ENCODE data around the gene NUBP2.
A peak's percentile ranks its signal among the peaks of the same experiment; 100 is the strongest.

Gene NUBP2

DNA sequence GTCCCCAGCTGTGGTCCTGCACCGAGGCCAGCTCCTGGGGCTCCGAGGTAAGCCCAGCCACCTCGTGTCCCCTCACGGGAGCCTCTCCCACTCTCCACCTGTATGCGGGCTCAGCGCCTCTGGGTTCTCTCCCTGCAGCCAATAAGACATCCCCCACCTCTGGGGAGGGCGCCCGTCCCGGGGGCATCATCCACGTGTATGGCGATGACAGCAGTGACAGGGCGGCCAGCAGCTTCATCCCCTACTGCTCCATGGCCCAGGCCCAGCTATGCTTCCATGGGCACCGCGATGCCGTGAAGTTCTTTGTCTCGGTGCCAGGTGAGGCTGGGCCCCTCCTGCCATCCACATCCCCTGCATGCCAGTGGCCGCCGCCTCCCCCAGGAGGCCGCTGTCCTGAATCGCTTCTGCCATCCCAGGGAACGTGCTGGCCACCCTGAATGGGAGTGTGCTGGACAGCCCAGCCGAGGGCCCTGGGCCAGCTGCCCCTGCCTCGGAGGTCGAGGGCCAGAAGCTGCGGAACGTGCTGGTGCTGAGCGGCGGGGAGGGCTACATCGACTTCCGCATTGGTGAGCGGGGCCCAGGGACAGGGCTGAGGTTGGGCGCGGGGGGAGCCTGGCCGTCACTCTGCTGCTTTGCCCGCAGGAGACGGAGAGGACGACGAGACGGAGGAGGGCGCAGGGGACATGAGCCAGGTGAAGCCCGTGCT lies 14.5 kb upstream of the NUBP2 start:
- TF ChIP-seq, protein P1, sequence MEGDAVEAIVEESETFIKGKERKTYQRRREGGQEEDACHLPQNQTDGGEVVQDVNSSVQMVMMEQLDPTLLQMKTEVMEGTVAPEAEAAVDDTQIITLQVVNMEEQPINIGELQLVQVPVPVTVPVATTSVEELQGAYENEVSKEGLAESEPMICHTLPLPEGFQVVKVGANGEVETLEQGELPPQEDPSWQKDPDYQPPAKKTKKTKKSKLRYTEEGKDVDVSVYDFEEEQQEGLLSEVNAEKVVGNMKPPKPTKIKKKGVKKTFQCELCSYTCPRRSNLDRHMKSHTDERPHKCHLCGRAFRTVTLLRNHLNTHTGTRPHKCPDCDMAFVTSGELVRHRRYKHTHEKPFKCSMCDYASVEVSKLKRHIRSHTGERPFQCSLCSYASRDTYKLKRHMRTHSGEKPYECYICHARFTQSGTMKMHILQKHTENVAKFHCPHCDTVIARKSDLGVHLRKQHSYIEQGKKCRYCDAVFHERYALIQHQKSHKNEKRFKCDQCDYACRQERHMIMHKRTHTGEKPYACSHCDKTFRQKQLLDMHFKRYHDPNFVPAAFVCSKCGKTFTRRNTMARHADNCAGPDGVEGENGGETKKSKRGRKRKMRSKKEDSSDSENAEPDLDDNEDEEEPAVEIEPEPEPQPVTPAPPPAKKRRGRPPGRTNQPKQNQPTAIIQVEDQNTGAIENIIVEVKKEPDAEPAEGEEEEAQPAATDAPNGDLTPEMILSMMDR (conservative IDR thresholded peaks at IDR 0.05; ENCODE audit: low read depth): no peak
- CTCF ChIA-PET: no interaction called here
- no peak overlapping the region; the same call in 1 of the 2 replicates for H3K27ac ChIP-seq
- DNase-seq (ENCODE audit: low spot score): no peak
- POLR2A ChIA-PET (ENCODE audit: low non-redundant PET): no interaction called here

DNA sequence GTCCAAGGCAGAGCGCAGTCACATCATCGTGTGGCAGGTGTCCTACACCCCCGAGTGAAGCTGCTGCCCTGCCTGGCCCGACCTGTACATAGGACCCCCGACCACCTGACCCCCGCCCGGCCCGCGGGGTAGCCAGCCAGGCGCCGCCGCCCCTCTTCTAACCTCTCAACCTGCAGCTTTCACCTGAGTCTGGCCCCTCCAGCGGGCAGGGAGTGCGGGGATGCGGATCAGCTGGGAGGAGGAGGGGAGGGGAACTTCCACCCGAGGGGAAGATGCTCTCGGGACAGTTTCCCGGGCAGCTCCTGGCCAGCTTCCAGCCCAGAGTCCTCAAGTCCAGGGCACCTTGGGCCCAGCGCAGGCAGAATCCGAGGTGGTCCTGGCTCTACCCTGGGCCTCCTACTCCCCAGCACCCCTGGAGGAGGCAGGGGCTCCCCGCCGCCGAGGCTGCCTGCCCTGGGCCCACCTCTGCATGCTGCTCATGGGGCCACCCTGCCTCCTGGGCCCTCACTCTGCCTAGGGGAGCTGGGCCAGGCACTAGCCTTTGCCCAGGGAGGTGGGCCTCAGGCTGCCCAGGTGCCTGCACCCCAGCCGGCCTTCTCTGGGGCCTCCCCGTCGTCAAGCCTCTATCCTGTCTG lies 13.9 kb upstream of the NUBP2 start:
- CTCF ChIA-PET: no interaction called here
- peak overlapping the region; percentile 92 for H3K27ac ChIP-seq
- TF ChIP-seq, protein P1 (conservative IDR thresholded peaks at IDR 0.05; ENCODE audit: low read depth): no peak
- DNase-seq (ENCODE audit: low spot score): no peak
- POLR2A ChIA-PET (ENCODE audit: low non-redundant PET): interaction anchor here (0.5 kb wide), 1 partner anchor 63 kb away, joined by 6 read pairs; the partner anchor contains the start of gene MAPK8IP3

DNA sequence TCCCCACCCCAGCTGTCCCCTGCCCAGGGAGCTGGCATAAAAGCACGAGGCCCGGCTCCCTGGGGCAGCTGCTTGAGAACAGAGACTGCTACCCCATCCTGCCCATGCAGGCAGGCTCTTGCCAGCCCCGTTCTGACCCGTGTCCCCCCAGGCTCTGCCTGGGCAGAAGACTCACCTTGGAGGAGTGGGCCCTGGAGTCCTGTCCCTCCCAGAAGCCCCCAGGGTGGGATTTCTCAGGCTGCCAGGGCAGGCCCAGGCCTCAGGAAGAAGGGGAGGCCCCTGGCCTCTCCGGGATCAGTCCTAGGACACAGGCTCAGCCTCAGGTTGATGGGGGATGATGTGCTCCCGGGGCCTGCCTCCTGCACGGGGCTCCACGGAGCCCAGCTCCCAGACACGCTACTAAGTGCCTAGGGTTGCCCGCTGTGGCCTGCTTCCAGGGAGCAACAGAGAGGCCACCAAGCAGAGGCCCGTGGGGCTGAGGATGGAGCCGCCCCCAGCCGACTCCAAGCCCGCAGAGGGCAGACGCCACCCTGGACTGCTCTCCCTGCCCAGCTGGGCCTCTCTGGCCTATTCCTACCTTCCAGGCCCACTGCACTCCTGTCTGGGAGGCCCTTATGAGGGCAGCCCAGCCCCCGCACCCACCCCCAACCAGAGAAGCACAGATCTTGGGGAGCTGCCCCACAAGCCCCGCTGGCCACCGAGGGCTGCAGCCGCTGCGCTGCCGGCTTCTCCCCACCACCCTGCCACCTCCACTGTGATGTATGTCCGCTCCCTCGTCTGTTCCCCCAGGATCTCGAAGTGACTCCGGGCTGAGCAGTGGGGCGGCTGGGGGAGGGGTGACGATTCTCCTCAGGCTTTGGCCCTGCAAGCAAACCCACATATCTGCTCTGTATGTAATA lies 13.1 kb upstream of the NUBP2 start:
- TF ChIP-seq, protein P1 (conservative IDR thresholded peaks at IDR 0.05; ENCODE audit: low read depth): no peak
- DNase-seq (ENCODE audit: low spot score): no peak
- POLR2A ChIA-PET (ENCODE audit: low non-redundant PET): interaction anchor here (0.5 to 1.4 kb wide), 6 partner anchors 13 to 295 kb away, joined by 3 to 6 read pairs (median 4); partner anchors contain the start of genes MAPK8IP3, NUBP2 and SPSB3
- H3K27ac ChIP-seq: peak overlapping the region; percentile 92
- CTCF ChIA-PET: interaction anchor here (0.6 to 1.6 kb wide), 4 partner anchors 15 to 63 kb away, joined by 3 to 6 read pairs (median 4); partner anchors contain the start of gene MAPK8IP3

- ChIA-PET POLR2A (ENCODE audit: low non-redundant PET) (interaction anchor here (0.9 to 1.4 kb wide), 5 partner anchors 12 to 69 kb away, joined by 3 to 6 read pairs (median 4); partner anchors contain the start of genes NUBP2 and SPSB3), CTCF (interaction anchor here (0.6 to 1.6 kb wide), 5 partner anchors 16 to 1191 kb away, joined by 3 to 6 read pairs (median 4); partner anchors contain the start of gene MAPK8IP3)
- H3K27ac ChIP-seq: peak overlapping the region; percentile 92
- DNase-seq (ENCODE audit: low spot score): peak; percentile 67
- TF ChIP-seq, protein P1 (conservative IDR thresholded peaks at IDR 0.05; ENCODE audit: low read depth): no peak
Observed at GRCh38 chr16:1770328-1771187, 12.2 kb upstream of the NUBP2 start.

- CTCF ChIA-PET: interaction anchor here (0.6 to 1.6 kb wide), 3 partner anchors 11 to 1191 kb away, joined by 4 to 6 read pairs (median 5); no protein-coding TSS in a partner anchor
- peak; percentile 63 for DNase-seq (ENCODE audit: low spot score)
- H3K27ac ChIP-seq: peak within 1 kb of the TSS; percentile 92
Observed at GRCh38 chr16:1771188-1771863, 11.4 kb upstream of the NUBP2 start, which contains the start of gene NME3. Gene NME3 (minus strand): TSS chr16:1771543. CDS start chr16:1771534, 9 bp downstream.

More at GRCh38 chr16:1771188-1771863, 11.4 kb upstream of the NUBP2 start, which contains the start of gene NME3:
- POLR2A ChIA-PET (ENCODE audit: low non-redundant PET): interaction anchor here (0.9 to 1.4 kb wide), 4 partner anchors 11 to 70 kb away, joined by 3 to 6 read pairs (median 4); partner anchors contain the start of genes NUBP2 and SPSB3
- TF ChIP-seq, protein P1 (conservative IDR thresholded peaks at IDR 0.05; ENCODE audit: low read depth): no peak
